ENCODE results near the gene THSD7B. TPM values are rescaled to one million over a fixed set of nuclear protein-coding genes. Genes with fewer than 3 reads are reported as not detected.

THSD7B gene
- total and polyA plus RNA-seq, 2 of the 8 experiments (the other 6 are each of a cell fraction or from before 2014, with no cell fraction given), result 0.60 to 2.9 TPM

- FAIRE-seq (no peak), DNase-seq (ENCODE audit: low read depth in 1 of 2, low spot score in 2 of 2) (no peak)
- no peak overlapping the region for H4K8ac ChIP-seq (ENCODE audit: extremely low read depth, insufficient read depth, low read length)
- H2BK15ac ChIP-seq (ENCODE audit: low read length), result no peak overlapping the region
- H3K9ac ChIP-seq (replicated peaks in 1 of 4; ENCODE audit: extremely low read depth in 1 of 4, low read depth in 3 of 4, low read length in 3 of 4), result no peak overlapping the region
- H3K27ac ChIP-seq (ENCODE audit: low read depth, low read length), result no peak overlapping the region
- no peak overlapping the region for H3K4ac ChIP-seq (replicated peaks; ENCODE audit: insufficient read length, low read depth, low read length)
- no peaks in the 10 kb centered on the region for H3K23me2 ChIP-seq (ENCODE audit: low read depth, low read length)
- no peak overlapping the region for H2BK20ac ChIP-seq (ENCODE audit: low read length)
- no peak overlapping the region for H3K4me3 ChIP-seq (ENCODE audit: extremely low read depth in 1 of 4, insufficient read depth in 2 of 4, low read depth in 3 of 4, low read length in 4 of 4)
- CTCF ChIA-PET (ENCODE audit: partially characterized antibody), result interaction anchor here (0.6 kb wide), 1 partner anchor 345 kb away, joined by 3 read pairs; no protein-coding TSS in a partner anchor
- no peak overlapping the region for H3K23ac ChIP-seq (ENCODE audit: insufficient read length)
- no peak overlapping the region for H2AK5ac ChIP-seq (ENCODE audit: low read depth, low read length)
- 85% methylated on average over 7 of the region's 7 CpGs; no CpG with 5 or more reads in 1 of the 2 experiments for WGBS, 2 experiments (ENCODE audit: extremely low coverage in 1 of 2, insufficient coverage in 1 of 2, insufficient read length in 1 of 2, insufficient replicate concordance in 2 of 2, low coverage in 1 of 2, low lambda C conversion rate in 2 of 2, missing lambda C conversion rate in 1 of 2)
- POLR2A ChIA-PET (ENCODE audit: partially characterized antibody), result no interaction called here
- no peaks in the 10 kb centered on the region for H3K79me1 ChIP-seq (ENCODE audit: low read depth, low read length)
- no peaks in the 10 kb centered on the region for H3K4me1 ChIP-seq (replicated peaks in 1 of 4; ENCODE audit: control insufficient read depth in 3 of 4, insufficient read depth in 4 of 4, low read length in 3 of 4)
- H3K14ac ChIP-seq (ENCODE audit: insufficient read length), result no peak overlapping the region
- H4K20me1 ChIP-seq (replicated peaks in 1 of 2; ENCODE audit: control insufficient read depth in 1 of 2, insufficient read depth in 2 of 2, low read length in 2 of 2), result no peaks in the 10 kb centered on the region
- no peaks in the 10 kb centered on the region for H3K27me3 ChIP-seq (replicated peaks in 1 of 4; ENCODE audit: control insufficient read depth in 3 of 4, extremely low read depth in 1 of 4, insufficient read depth in 3 of 4, low read length in 3 of 4)
- no peak overlapping the region for H4K5ac ChIP-seq (ENCODE audit: insufficient read length, low read depth, low read length)
- no peak overlapping the region for H2AFZ ChIP-seq (ENCODE audit: low read length)
- no peak overlapping the region for H4K91ac ChIP-seq (replicated peaks; ENCODE audit: insufficient read length, low read length)
- no peak overlapping the region for H2BK120ac ChIP-seq (replicated peaks; ENCODE audit: low read depth, low read length)
- peaks cover 22 to 29% of the 10 kb centered on the region in 2 experiments for H3K9me3 ChIP-seq (ENCODE audit: insufficient read depth in 2 of 2, low read depth in 1 of 2, low read length in 1 of 2)
- H2BK12ac ChIP-seq (ENCODE audit: low read depth, low read length), result no peak overlapping the region
- H3K36me3 ChIP-seq (ENCODE audit: control insufficient read depth in 2 of 4, insufficient read depth in 4 of 4, low read length in 3 of 4), result peaks cover 0 to 4% (median 1%) of the 10 kb centered on the region in 4 experiments; a peak in 2 of 8 replicates
- no peak overlapping the region for H3K18ac ChIP-seq (ENCODE audit: extremely low read depth, low read length)
- no peaks in the 10 kb centered on the region for H3K79me2 ChIP-seq (ENCODE audit: control insufficient read depth in 1 of 2, insufficient read depth in 2 of 2, low read length in 2 of 2)
- no peak overlapping the region for H2BK5ac ChIP-seq (ENCODE audit: low read depth, low read length)
- H3K4me2 ChIP-seq (ENCODE audit: insufficient read depth in 1 of 2, low read depth in 2 of 2, low read length in 2 of 2), result no peak overlapping the region
- H3K56ac ChIP-seq (replicated peaks; ENCODE audit: insufficient read length, low read depth, low read length), result no peak overlapping the region
- TF ChIP-seq CEBPB (IDR thresholded peaks at IDR 0.05; ENCODE audit: low read depth, low read length), result no peak
- TF ChIP-seq HDAC2 (IDR thresholded peaks at IDR 0.05; ENCODE audit: borderline replicate concordance in 1 of 2, low read depth in 2 of 2, low read length in 2 of 2), result no peak
- no peak for TF ChIP-seq ATF3 (IDR thresholded peaks at IDR 0.05; ENCODE audit: insufficient read depth, low read depth, low read length)
- TF ChIP-seq RXRA (IDR thresholded peaks at IDR 0.05; ENCODE audit: insufficient read depth, low read depth, low read length), result no peak
- TF ChIP-seq SIX5 (IDR thresholded peaks at IDR 0.05; ENCODE audit: low read depth, low read length), result no peak
- no peak for TF ChIP-seq EZH2 (IDR thresholded peaks at IDR 0.05; ENCODE audit: low read depth, low read length, severe bottlenecking)
- no peak for TF ChIP-seq BACH1 (IDR thresholded peaks at IDR 0.05; ENCODE audit: low read length)
- TF ChIP-seq ASH2L (IDR thresholded peaks at IDR 0.05; ENCODE audit: low read length), result no peak
- no peak for TF ChIP-seq TCF12 (IDR thresholded peaks at IDR 0.05; ENCODE audit: low read depth, low read length)
- no peak for TF ChIP-seq CBX5 (IDR thresholded peaks at IDR 0.05; ENCODE audit: low read depth, low read length)
Measured at GRCh38 chr2:137383391-137383790, 618.0 kb downstream of the THSD7B start.
